Esophagus mucosa (tissue), 1 donor: ENCODE results near the gene ZCCHC14. TPM values are rescaled to one million over a fixed set of nuclear protein-coding genes. Genes with fewer than 3 reads are reported as not detected.
A peak's percentile ranks its signal among the peaks of the same experiment; 100 is the strongest.

Experiments
- ATAC-seq: fragments of 200-7000 bp; cut with Tn5 transposase; one replicate; pipeline ENCODE4 v1.9.1; 2020
- total RNA-seq: library from RNA; stranded (reverse); gene quantifications from one replicate; pipeline ENCODE4 v1.2.4, GENCODE V29; 2023
- donor health status: DM: yes; HTN: yes; CAD: no.

Gene ZCCHC14
- 11.4 TPM for total RNA-seq

DNA sequence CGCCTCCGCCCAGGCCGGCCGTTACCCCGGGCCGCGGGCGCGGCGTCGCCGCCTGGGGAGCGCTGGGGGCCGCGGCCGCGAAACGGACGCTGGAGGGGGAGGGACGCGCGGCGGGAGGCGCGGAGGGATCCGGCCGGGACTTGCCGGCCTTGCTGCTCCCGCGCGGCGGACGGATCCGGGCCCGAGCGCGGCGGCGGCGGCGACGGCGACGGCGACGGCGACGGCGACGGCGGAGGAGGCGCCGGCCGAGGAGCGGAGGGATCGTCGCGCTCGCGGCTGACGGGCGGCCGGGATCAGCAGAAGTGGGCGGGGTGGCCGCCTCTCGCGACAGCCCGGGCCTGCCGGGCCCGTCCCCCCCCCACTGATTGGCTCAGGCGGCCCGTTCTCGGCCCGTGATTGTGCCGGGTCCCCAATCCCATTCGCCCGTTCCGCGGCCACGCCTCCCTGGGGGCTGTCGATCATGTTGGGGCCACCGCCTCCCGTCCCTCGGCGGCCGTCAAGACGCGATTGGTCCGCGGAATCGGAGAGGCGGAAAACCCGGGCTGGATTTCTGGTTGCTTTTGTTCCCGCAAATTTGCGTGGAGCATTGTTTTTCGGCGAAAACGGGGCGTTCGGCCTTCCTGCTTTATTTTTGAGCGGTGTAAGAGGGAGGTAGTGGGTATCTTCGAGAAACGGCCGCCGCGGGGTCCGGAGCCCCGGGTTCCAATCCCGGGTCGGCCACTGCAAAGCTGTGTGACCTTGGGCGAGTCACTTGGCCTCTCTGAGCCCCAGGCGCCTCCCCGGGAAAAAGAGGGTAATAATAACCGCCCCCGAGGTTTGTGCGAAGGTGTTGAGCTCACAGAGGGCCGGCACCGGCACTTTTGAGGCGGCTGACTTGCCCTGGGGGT, at the start of gene ZCCHC14:
ZCCHC14 (minus strand) TSS at position 304 of the 887 bp plus-strand sequence. CDS start 786 bp downstream, outside the sequence.
- ATAC-seq = peak; percentile 98

DNA sequence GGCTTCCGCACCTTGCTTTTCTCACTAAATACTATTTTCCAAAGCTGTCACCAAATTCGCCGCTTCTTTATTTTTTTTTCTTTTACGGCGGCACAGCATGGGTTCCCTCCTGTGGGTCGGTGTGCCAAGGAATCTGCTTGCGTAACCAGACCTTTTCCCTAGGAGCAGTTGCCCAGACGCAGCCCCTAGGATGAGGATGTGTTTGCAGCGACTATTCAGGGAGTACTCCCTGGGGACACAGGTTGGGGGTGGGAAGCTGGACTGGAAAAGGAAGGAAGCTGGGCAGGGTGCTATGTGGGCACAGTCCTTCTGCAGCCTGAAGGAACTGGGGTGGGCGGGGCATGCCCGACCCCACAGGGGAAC, 49.0 kb upstream of the ZCCHC14 start:
- no peak for ATAC-seq

DNA sequence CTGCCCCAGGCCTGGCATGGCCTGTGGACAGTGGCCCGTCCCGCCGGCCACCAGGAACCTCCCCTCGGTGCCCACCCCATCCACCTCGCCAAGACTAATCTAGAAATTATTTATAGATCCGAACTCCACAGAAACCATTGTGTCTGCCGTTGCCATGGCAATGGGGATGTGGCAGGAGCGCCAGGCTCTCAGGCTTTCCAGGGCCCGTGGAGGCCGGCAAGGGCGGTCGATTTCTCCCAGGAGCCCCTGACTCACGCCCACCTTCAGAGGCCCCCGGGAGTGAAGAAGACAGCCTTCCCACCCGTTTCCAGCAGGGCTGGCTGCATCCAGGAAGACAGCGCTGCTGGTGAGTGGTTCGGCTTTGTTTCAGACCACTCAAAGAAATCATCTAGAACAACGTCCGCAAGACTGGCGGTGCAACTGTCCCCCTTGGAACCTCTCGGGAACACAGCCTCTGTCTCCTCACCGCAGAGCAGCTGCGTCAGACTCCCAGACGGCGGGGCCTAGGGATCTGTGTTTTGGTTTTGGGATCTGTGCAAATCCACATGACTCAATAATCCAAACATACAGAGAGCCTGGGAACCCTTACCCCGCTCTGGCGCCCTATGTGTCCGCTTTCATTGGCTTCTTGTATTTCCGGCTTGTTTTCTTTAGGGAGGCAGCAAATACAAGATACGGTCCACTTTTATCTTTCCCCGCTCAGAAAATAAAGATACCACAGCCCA, 48.5 kb upstream of the ZCCHC14 start:
- peak; percentile 33 for ATAC-seq

DNA sequence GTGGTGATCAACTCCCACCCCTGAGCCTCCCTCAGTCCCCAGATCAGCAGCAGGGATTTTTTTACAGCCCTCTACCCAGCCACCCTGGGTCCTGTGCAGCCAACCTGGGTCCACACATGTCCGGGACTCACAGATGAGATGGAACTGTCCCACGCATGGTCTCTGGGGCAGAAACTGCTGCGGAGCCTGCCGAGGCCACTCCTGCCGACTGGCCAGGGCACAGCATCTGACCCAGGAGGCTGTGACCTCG, 48.0 kb upstream of the ZCCHC14 start:
- ATAC-seq = no peak

DNA sequence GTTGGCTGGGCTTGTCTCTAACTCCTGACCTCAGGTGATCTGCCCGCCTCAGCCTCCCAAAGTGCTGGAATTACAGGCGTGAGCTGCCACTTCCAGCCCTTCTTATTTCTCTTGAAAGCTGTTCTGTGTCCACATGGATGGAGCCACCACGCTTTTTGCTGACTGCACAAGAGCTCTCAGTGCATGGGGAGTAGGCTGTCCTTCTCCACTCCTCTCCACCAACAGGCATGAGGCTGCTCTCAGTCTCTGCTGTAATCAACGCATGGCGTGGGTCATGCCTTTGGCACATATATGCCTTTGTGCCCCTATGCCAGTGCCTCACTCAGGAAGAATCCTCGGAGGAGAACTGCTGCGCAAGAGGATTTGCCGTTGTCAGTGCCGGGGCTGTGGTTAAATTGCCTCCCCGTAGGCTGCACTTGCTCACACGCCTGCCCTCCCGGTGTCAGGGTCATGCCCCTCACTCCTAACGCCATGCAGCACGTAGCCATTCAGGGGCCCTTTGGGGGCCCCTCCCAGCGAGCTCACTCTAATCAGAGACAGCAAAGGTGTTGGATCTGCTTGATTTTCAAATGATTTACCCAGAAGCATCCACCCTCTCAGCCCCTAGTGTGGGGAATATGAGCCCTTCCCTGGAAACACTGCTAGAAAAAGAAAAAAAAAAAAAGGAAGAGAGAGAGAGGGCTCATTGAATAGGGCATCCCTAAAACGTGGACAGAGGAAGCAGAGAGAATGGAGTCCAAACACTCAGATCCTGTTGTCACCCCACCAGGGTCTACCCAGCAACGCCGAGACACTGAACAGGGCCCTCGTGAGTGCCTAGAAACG, 47.5 kb upstream of the ZCCHC14 start:
- ATAC-seq = no peak

DNA sequence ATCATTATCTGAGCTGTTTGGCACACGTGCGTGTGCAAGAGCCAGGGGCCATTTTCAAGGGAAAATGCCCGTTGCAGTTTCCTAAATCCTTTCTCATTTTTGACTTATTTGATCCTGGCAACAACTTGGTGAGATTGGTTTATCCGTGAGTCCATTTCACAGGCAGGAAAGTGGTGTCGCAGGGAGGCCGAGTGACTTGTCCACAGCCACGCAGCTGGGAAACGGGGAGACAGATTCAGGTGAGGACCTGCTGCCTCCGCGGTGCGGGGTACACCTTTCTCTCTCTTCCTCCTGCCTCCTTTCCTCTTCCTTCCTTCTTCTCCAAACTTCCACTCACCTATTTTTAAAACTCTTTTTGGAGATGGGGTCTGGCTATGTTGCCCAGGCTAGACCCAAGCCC, 46.3 kb upstream of the ZCCHC14 start:
- ATAC-seq = no peak

DNA sequence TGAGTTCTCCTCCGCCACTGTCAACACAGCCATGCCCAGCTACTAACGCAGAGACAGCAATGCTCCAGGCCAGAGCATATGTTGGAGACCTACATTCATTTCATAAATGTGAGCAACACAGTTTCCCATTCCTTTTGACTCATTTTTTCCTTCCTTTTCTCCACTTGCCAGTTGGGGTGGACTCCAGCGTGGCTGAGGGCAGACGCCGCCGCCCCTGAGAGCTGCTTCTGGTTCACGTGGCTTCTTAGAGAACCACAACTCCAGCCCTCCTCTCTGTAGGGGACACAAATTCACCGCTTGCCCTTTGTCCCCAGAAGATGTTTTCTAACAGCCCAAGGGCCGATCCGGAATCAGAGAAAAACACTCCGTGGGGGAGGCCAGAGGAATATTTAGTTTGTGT, 45.8 kb upstream of the ZCCHC14 start:
- no peak for ATAC-seq

DNA sequence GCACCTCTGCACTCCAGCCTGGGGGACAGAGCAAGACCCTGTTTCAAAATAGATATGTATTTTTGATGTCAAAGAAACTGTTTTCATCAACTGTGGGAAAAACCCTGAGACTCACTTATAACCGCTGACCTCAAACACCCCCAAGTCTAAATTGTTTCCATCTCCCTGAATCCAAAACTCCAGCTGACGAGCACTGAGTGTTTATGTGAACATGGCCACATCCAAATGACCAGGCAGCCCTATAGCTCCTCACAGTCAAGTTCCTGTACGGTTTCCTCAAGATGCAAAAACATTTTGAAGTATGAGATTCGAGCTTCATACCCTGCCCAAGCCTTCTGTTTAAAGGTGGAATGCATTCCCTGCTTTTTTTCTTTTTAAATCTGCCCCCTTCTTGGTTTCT, 45.3 kb upstream of the ZCCHC14 start:
- no peak for ATAC-seq

DNA sequence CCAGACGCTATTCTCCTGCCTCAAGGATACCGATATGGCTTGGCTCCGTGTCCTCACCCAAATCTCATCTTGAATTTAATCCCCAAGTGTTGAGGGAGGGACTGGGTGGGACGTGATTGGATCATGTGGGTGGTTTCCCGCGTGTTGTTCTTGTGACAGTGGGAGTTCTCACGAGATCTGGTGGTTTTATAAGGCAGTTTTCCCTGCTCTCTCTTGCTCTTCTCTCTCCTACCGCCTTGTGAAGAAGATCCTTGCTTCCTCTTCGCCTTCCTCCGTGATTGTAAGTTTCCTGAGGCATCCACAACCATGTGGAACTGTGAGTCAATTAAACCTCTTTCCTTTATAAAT, 43.9 kb upstream of the ZCCHC14 start:
- ATAC-seq = no peak

DNA sequence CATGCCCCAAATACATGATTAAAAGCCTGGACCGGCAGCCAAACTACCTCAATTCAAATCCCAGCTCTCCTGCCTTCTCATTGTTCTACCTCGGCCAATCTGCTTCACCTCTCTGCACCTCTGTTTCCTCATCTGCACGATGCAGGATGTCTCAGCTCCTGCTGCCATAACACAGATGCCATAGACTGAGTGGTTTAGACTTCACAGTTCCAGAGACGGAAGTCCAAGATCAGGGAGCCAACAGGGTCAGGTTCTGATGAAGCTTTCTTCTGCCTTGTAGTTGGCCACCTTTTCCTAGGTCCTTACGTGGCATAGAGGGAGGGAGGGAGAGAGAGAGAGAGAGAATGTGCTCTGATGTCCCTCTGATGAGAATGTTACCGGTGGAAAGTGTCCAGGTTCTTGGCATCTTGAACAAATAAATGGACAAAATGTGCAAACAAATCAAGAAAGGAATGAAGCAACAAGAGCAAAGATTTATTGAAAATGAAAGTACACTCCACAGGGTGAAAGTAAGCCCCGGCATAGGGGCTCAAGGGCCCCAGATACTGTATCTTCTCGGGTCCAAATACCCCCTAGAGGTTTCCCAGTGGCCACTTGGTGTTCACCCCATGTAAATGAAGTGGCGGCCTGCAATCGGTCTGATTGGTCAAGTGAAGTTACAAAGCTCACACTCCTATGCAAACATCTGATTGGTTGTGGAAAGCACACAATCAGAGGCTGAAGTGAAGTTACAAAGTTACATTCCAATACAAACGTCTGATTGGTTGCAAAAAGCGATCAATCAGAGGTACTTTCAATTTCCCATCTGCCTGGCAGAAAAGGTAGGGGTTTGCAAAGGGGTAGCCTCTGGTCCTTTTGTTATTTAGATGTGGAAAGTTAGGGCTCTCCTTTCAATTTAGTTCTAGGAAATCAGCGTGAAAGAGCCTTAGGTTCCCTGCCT, 43.3 kb upstream of the ZCCHC14 start:
- ATAC-seq = no peak

DNA sequence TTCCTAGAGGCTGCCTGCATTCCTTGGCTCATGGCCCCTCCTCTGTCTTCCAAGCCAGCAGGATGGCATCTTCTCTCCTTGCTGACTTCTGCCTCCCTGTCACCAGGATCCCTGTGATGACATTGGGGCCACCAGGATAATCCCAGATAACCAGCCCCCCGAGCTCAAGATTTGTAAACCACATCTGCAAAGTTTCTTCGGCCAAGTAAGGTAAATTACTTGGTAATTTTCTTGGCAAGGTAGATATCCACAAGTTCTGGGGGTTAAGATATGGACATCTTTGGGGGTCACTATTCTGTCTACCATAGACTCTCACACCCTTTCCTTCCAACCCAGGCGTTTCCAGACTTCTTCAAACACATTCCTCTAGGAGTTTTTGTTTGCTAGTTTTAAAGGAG, 42.6 kb upstream of the ZCCHC14 start:
- no peak for ATAC-seq

DNA sequence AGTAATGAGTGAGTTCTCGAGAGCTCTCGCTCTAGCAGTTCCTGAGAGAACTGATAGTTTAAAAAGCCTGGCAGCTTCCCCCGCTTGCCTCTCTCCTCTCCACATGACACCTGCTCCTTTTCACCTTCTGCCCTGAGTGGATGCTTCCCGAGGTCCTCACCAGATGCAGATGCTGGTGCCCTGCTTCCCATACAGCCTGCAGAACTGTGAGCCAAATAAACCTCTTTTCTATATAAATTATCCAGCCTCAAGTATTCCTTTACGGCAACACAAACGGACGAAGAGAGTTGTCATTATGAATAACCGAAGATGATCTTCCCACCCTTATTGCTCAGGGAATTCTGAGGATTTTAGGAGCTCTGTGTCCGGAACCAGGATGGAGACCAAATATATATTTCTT, 41.9 kb upstream of the ZCCHC14 start:
- ATAC-seq = no peak

DNA sequence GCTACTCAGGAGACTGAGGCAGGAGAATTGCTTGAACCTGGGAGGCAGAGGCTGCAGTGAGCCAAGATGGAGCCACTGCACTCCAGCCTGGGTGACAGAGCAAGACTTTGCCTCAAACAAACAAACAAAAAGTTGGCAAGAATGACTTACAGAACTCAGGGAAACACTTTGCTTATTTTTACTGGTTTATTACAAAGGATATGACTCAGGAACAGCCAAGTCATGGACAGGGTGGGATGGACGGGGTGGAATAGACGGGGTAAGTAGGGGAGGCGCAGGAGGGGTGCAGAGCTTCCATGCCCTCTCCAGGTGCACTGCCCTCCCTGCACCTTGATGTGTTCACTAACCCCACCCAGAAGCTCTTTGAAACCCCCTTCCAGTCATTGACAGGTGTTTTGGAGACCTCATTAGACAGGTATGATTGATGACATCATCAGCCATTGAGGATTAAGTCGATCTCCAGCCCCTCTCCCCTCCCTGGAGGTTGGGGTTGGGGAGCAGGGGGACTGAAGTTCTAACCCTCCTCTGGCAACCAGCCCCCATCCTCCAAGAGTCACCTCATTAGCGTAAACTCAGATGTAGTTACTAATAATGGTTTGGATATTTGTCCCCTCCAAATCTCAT, 41.3 kb upstream of the ZCCHC14 start:
- ATAC-seq = no peak

DNA sequence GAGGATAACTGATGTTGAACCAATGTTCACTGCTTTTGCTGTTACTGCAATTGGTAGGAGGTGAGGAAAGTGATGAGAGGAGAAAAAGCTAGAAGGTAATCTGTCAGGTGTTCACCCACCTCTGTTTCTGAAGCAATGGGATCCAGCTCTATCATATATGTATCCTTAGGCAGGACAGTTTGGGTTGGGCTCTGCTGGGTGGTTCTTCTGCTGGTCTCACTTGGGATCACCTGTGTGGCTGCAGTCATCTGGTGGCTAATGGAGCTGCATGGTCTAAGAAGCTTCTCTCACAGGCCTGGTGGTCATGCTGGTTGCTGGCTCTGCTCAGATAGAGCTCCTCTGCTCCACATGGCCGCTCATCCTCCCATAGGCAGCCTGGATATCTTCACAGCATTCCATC, 40.2 kb upstream of the ZCCHC14 start:
- ATAC-seq = no peak

DNA sequence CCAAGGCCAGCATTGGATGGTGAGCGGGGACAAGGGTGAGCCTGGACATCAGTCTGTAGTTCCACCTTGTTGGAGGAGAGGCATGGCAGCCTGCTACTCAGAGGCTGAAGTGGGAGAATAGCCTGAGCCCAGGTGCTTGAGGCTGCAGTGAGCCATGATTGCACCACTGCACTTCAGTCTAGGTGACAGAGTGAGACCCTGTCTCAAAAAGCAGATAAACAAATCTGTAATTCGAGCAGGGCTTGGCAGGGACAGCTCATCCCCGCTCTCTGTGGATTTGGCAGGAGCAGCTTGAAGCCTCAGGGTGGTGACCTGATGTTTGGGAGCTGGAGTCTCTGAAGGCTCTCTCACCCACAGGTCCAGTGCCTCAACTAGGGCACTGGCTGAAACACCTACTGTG, 38.6 kb upstream of the ZCCHC14 start:
- ATAC-seq = no peak

DNA sequence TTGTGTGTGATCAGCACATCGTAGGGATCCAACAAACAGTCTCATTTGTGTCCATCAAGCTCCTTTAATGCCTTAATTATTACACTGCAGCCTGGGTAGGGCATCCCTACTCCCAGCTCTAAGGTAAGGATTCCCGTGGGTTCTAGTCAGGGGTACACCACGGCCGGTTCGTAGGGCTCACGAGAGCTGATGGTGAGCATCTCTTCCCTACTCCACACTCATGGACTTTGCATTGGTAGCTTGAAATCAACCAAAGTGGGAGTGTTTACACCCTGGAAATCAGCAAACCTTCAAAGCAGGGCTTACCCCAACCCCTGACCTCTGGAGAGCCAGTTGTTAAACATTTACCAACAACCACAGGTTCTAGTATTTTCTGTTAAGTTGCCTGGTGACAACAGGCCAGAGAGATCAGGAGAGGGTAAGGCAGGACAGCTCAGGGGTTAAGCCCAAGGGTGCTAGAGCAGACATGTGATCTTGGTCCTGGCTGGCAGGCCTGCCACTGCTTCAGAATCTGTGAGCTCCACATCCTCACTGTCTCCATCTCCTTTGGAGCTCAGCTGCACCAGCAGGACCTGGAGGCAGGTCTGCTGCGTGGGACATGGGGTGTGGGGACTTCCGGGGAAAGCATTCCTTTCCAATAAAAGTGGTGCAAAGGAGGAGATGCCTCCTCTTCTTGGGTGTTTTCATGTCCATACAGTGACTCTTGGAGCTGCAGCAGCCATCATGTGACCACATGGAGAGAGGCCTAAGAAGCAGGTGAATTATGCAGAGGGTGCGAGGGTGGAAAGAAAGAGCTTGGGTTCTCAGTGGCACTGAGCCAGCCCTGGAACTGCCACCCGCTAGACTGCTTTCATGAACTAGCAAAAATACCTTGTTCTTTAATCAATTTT, 36.1 kb upstream of the ZCCHC14 start:
- no peak for ATAC-seq

DNA sequence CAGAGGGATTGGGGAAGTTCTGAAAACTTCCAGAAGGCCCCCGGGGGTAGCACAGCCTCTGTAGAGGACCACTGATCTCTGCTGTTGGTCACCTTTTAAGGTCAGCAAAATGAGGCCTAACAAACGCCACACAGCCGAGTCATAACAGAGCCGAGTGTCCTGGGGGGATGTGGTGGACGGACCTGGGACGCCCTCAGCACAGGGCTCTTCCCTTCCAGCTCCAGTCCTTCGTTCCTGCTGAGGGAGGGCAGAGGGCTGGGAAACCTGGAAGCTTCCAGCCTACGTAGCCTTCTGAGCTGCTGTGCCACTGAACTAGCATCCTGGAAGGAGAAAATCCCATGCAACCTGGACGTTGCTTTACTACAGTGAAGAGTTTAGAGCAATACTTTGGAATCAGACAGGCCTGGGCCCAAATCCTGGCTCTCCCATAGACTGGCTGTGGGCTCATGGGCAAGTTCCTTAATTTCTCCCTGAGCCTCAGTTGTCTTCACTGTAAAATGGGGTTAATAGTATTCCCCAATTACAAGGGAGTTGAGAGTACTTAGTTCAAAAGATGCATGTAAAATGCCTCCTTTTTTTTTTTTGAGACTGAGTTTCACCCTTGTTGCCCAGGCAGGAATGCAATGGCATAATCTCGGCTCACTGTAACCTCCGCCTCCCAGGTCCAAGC, 34.4 kb upstream of the ZCCHC14 start:
- no peak for ATAC-seq

DNA sequence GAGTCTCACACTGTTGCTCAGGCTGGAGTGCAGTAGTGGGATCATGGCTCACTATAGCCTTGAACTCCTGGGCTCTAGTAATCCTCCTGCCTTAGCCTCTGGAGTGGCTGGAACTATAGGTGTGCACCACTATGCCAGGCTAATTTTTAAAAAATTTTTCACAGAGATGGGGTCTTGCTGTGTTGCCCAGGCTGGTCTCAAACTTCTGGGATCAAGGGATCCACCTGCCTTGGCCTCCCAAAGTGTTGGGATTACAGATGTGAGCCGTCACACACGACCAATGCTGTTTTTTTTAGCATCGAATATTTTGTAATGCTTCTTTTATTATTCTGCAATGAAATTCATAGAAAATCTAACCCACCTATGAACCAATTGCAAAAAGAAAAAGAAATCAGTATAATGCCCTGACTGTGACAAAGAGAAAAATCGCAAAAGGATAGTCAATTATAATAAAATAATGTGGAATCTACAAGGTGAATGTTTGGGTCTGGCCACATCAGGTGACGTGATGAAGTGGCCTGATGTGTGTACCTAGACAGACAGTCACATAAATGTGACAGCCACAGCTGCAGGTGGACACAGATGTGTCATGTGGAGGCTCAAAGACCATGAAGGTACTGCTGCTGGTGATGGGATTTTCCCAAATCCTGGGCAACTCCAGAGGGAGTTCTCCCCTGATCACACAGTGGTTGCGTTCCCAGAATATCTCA, 33.6 kb upstream of the ZCCHC14 start:
- no peak for ATAC-seq

DNA sequence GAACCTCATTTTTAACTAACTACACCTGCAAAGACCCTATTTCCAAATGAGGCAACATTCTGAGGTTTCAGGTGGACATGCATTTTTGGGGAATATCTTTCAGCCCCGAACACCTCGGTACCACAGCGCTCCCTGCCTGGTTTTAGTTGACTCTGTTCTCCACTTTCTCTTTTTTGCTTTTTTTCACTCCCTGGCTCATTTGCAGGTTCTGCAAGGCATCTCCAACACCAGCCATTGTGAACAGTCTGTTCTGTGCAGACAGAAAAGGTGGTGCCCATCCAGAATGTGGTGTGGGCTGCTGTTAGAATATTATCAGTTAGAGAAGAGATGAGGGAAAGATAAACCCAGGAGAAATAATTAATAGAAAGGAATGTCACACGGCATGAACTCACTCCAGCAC, 32.5 kb upstream of the ZCCHC14 start:
- ATAC-seq = no peak

DNA sequence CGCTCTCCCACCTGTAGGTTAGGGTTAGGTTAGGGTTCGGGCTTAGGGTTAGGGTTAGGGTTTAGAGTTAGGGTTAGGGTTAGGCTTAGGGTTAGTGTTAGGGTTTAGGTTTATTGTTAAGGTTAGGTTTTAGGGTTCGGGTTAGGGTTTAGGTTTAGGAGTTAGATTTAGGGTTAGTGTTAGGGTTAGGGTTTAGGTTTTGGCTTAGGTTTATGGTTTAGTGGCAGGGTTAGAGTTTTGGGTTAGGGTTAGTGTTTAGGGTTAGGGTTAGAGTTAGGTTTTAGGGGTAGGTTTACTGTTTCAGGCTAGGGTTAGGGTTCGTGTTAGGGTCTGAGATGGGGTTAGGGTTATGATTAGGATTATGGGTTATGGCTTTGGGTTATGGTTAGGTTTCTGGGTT, 31.6 kb upstream of the ZCCHC14 start:
- ATAC-seq = no peak
